Measurements from ENCODE around the gene POP4. TPM values are rescaled to one million over a fixed set of nuclear protein-coding genes. Genes with fewer than 3 reads are reported as not detected.
A peak's percentile ranks its signal among the peaks of the same experiment; 100 is the strongest.

The POP4 gene
- total RNA-seq, 6 experiments from 2014 or later: 73.9 to 104 (median 88.8) TPM

GRCh38 chr19:29574510-29574909, 31.6 kb upstream of the POP4 start:
- no peaks in the 10 kb centered on the region for H3K9me3 Mint-ChIP-seq
- H3K4me1 Mint-ChIP-seq (ENCODE audit: low read depth): no peaks in the 10 kb centered on the region; the same call in 1 of the 2 replicates
- H3K27me3 Mint-ChIP-seq (ENCODE audit: insufficient read depth): peaks cover 19% of the 10 kb centered on the region
- no peak for DNase-seq
- H3K27ac Mint-ChIP-seq: no peak overlapping the region
- TF ChIP-seq CTCF (IDR thresholded peaks at IDR 0.05): no peak
- H3K36me3 Mint-ChIP-seq (ENCODE audit: low read depth): no peaks in the 10 kb centered on the region
- no peak overlapping the region for H3K4me3 Mint-ChIP-seq

GRCh38 chr19:29576046-29576606, 30.0 kb upstream of the POP4 start:
- no peak overlapping the region for H3K27ac Mint-ChIP-seq
- H3K27me3 Mint-ChIP-seq (ENCODE audit: insufficient read depth): peaks cover 18% of the 10 kb centered on the region
- no peak for DNase-seq
- H3K4me3 Mint-ChIP-seq: no peak overlapping the region
- no peaks in the 10 kb centered on the region for H3K36me3 Mint-ChIP-seq (ENCODE audit: low read depth)
- TF ChIP-seq CTCF (IDR thresholded peaks at IDR 0.05): no peak
- H3K9me3 Mint-ChIP-seq: no peaks in the 10 kb centered on the region
- no peaks in the 10 kb centered on the region; the same call in 1 of the 2 replicates for H3K4me1 Mint-ChIP-seq (ENCODE audit: low read depth)

GRCh38 chr19:29576761-29577648, 29.1 kb upstream of the POP4 start:
- no peak overlapping the region for H3K27ac Mint-ChIP-seq
- no peaks in the 10 kb centered on the region for H3K9me3 Mint-ChIP-seq
- TF ChIP-seq CTCF (IDR thresholded peaks at IDR 0.05): no peak
- H3K36me3 Mint-ChIP-seq (ENCODE audit: low read depth): no peaks in the 10 kb centered on the region
- no peaks in the 10 kb centered on the region; the same call in 1 of the 2 replicates for H3K4me1 Mint-ChIP-seq (ENCODE audit: low read depth)
- DNase-seq: peak; percentile 5
- H3K27me3 Mint-ChIP-seq (ENCODE audit: insufficient read depth): peaks cover 13% of the 10 kb centered on the region
- no peak overlapping the region; the same call in 1 of the 2 replicates for H3K4me3 Mint-ChIP-seq

GRCh38 chr19:29577649-29577963, 28.5 kb upstream of the POP4 start:
- no peaks in the 10 kb centered on the region for H3K36me3 Mint-ChIP-seq (ENCODE audit: low read depth)
- no peaks in the 10 kb centered on the region for H3K9me3 Mint-ChIP-seq
- H3K4me1 Mint-ChIP-seq (ENCODE audit: low read depth): peaks cover 2% of the 10 kb centered on the region; the same call in 1 of the 2 replicates
- no peak overlapping the region for H3K4me3 Mint-ChIP-seq
- no peak for DNase-seq
- no peak overlapping the region for H3K27ac Mint-ChIP-seq
- TF ChIP-seq CTCF (IDR thresholded peaks at IDR 0.05): no peak
- H3K27me3 Mint-ChIP-seq (ENCODE audit: insufficient read depth): peaks cover 14% of the 10 kb centered on the region

GRCh38 chr19:29578349-29578748, 27.7 kb upstream of the POP4 start:
- Mint-ChIP-seq H3K36me3 (ENCODE audit: low read depth) (no peaks in the 10 kb centered on the region), H3K9me3 (no peaks in the 10 kb centered on the region), H3K4me1 (ENCODE audit: low read depth) (peaks cover 10% of the 10 kb centered on the region), H3K27ac (no peak overlapping the region), H3K27me3 (ENCODE audit: insufficient read depth) (peaks cover 14% of the 10 kb centered on the region), H3K4me3 (no peak overlapping the region)
- no peak for DNase-seq
- no peak for TF ChIP-seq CTCF (IDR thresholded peaks at IDR 0.05)
